Peyer's patch (tissue), 4 donors: ENCODE results near the gene TOR2A.

Source experiments
- CTCF ChIP-seq, 6 experiments: fragments of 450-650 bp in 4 of 6; fragments of 200-600 bp in 2 of 6; sonication (generic) in 1 of 6; IDR thresholded peaks; one replicate each; pipeline ENCODE4 v1.5.1; 2017 to 2019; ENCODE audit warnings: antibody characterized with exemption in 6 of 6, mild to moderate bottlenecking in 3 of 6, moderate library complexity in 1 of 6
- POLR2A ChIP-seq, 2 donors: fragments of 450-650 bp; IDR thresholded peaks; one replicate each; pipeline ENCODE4 v1.5.1; 2017; ENCODE audit warnings: antibody characterized with exemption in 2 of 2, mild to moderate bottlenecking in 2 of 2, moderate library complexity in 2 of 2

GRCh38 chr9:127754099-127755060 is 19.3 kb upstream of the TOR2A start:
- TF ChIP-seq CTCF (IDR thresholded peaks at IDR 0.05) (no peak), POLR2A (IDR thresholded peaks at IDR 0.05) (no peak)
